RKO (cell line): ENCODE data around the gene TXNRD1.
"Not testable (repeated sequence)": the region's sequence is repeated elsewhere in the genome, so short reads cannot be mapped to it uniquely, and the experiment has no call there.

Experiments
- DNase-seq: peaks from one replicate; pipeline ENCODE4 v3.0.0-alpha.2; 2016; ENCODE audit warnings: low spot score

TXNRD1 gene

DNA sequence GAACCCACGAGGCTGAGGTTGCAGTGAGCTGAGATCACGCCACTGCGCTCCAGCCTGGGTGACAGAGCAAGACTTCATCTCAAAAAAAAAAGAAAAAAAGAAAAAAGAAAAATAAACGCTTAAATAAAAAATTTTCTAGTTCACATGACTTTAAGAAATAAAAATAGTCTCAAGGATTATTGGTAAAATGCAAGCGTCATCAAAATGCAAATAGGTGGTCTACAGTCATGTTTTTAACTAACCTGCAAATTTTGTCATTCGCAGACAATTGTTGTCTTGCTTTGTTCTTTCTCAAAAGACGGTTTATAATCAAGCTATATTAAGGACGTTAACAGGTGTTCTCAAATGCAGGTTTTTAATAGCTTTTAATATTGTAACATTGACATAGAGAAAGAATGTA, 22.4 kb downstream of the TXNRD1 start:
- no peak for DNase-seq

DNA sequence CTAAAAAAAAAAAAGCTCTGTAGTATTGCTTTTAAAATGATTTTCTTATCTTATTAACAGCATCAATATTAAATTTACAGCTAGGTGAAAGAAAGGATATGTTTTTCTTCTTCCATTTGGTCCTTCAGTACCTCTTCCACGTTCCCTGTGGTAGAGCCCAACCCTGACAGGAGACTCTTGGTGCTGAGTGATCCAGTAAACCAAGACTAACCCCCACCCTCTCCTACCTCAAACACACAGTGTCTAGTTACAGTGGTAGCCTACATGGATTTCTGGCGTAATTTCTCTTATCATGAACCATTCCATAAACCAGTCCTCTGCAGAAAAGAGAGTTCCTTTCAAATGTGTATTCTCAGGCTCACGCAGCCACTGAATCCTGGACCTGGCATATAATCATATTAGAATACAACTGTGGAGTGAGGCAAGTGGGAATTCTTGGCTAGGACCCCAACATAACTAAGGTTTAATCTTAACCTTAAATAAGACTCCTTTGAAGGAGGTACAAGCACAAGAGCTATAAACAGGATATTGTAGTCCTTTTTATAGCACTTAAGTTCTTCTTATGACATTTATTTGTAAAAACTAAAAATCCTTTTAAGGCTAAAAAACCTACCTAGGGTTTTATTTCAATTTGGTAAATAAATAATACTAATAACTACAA, 27.1 kb downstream of the TXNRD1 start:
- no peak for DNase-seq

DNA sequence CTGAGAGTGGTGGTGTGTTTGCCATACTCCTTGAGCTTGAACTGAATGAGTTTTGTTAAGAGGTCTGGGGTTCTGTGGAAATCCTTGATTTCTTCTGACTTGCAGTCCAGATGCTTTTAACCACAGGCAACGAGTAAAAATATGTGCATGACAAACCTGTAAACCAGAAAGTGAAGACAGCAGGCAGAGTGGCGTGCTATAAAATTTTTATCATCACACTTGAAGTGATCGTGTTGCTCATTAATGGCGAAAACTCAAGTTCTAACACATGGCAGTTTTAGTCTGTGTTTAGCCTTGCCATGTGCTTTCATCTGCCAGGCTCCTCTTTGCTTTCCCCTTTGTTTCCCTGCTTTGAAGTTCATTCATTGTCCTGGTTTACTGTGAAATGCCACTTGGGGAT, 28.0 kb downstream of the TXNRD1 start:
- DNase-seq = no peak

- no peak for DNase-seq
These were observed 28.4 kb downstream of the TXNRD1 start for GRCh38 chr12:104243971-104244370.

GRCh38 chr12:104247698-104248097, 32.1 kb downstream of the TXNRD1 start:
- DNase-seq = no peak

DNA sequence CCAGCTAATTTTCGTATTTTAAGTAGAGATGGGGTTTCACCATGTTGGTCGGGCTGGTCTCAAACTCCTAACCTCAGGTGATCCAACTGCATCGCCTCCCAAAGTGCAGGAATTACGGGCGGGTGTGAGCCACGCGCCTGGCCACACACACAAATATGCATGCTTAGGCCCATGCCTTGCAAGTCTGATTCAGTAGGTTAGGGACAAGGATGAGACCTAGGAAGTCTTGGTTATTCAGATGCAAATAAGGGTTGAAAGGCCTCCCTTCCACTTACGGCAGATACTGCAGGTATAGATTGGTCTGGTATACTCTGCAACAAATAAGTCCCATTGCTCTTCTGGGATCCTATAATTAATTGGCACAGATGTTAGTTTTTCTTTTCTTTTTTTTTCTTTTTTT, 32.9 kb downstream of the TXNRD1 start:
- DNase-seq = no peak

GRCh38 chr12:104249017-104249416, 33.4 kb downstream of the TXNRD1 start:
- no peak for DNase-seq

DNA sequence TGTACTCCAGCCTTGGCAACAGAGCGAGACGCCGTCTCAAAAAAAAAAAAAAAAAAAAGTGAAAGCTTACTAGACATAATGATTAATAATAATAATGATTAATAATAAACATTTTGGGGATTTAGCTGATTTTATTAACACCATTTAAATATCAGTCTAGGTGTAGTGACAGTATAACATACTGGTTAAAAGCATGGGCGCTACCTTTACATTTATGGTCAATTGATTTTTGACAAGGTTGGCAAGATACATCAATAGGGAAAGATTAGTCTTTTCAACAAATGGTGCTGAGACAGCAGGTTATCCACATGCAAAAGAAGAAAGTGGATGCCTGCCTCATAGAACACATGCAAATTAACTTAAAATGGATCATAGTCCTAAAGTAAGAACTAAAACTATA, 34.3 kb downstream of the TXNRD1 start:
- no peak for DNase-seq

GRCh38 chr12:104250366-104251125, 35.0 kb downstream of the TXNRD1 start:
- no peak for DNase-seq

DNA sequence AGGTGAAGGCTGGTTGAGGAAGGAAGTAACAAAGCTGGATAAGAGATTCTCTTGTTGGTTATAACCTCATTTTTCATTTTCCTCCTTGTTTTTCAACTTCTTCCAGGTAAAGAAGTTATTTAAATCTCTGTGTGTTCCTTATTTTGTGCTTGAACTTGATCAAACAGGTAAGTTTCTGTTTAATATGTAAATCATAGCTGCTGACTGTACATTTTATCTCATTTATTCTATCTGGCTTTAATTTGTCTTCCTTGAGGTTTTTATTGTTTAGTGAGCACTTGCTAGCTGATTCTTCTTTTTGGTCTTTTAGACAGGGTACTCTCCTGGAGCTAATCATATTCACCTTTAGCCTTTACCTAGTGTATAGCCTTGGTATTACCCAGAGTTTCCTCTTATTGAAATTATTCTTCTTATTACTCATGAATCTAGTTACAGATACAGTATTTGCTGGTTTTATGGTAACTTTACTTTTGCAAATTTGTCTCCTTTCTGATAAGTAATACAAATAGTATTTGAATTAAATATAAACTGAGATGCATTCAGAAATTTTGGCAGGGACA, 42.4 kb downstream of the TXNRD1 start:
- DNase-seq = no peak

DNA sequence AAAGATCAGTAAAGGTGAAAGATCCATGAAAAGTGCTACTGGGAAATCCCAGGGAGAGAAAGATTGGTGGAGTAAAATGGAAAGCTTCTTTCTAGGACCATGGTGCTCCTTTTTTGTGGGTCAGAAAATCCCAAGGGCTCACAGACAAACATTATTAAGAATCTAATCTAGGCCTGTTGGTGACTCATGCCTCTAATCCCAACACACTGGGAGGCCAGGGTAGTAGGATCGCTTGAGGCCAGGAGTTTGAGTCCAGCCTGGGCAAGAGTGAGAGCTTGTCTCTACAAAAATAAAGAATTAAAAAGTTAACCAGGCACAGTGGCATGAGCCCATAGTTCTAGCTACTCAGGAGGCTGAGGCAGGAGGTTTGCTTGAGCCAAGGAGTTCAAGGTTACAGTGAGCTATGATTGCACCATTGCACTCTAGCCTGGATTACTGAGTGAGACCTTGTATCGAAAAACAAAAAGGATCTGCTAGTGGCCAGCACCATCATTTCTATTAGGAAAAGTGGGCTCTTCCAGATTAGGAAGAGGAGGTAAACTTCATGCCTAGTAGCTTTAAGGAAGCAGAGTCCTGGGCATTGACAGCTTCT, 43.0 kb downstream of the TXNRD1 start:
- no peak for DNase-seq

- no peak for DNase-seq
These were observed 47.4 kb downstream of the TXNRD1 start for GRCh38 chr12:104263026-104263425.

DNA sequence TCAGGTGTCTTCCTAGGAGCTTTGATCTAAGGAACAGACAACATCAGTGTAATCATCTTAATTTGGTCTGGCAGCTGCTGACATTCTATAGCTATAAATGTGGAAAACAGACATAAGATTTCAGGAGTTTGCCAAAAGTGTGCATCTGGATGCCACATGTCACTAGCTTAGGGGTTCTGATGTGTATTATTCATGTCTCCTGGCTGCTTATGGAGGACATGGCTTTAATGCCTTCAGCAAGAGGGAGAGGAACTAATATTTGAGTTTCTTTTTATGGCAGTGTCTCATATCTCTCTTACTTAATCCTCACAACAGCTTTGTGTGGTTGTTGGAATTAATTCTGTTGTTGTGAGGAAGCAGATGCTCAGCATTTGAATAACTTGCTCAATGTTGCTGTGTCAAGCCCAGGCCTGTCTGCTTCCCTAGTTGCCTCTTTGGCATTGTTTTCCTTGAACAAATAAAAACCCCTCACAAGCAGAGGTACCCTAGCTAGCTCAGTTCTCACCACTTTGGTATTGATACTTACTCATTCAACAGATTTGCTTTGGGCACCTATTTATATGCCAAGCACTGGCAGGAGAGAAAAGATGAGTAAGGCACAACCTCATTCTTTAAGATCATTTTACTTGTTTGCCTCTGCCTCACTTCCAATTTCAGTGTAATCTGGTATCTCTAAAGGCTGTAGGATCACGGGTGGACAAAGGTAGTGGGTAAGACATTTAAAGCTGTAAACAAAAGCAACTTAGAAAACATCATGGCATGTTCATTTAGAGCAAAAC, 48.2 kb downstream of the TXNRD1 start:
- DNase-seq = no peak

DNA sequence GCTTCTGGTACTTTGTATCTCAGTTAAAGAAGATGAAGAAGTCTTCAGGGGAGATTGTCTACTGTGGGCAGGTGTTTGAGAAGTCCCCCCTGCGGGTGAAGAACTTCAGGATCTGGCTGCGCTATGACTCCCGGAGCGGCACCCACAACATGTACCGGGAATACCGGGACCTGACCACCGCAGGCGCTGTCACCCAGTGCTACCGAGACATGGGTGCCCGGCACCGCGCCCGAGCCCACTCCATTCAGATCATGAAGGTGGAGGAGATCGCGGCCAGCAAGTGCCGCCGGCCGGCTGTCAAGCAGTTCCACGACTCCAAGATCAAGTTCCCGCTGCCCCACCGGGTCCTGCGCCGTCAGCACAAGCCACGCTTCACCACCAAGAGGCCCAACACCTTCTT, 49.9 kb downstream of the TXNRD1 start:
- DNase-seq = not testable (repeated sequence)

GRCh38 chr12:104272938-104273337, 57.4 kb downstream of the TXNRD1 start:
- no peak for DNase-seq

DNA sequence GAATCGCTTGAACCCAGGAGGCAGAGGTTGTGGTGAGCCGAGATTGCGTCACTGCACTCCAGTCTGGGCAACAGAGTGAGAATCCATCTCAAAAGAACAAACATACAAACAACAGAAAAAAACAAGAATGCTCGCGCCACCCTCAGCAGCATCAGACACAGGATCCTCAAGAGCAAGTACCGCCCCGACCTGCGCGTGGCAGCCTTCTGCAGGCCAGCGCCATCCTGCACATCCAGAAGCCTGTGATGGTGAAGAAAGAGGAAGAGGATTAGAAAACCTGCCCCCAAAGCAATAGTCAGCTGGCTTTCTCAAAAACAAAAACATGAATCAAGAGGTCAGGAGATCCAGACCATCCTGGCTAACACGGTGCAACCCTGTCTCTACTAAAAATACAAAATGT, 57.9 kb downstream of the TXNRD1 start:
- DNase-seq = no peak

- DNase-seq = no peak
These were observed 59.2 kb downstream of the TXNRD1 start for GRCh38 chr12:104274811-104275210.

GRCh38 chr12:104275689-104276088, 60.1 kb downstream of the TXNRD1 start:
- no peak for DNase-seq

DNA sequence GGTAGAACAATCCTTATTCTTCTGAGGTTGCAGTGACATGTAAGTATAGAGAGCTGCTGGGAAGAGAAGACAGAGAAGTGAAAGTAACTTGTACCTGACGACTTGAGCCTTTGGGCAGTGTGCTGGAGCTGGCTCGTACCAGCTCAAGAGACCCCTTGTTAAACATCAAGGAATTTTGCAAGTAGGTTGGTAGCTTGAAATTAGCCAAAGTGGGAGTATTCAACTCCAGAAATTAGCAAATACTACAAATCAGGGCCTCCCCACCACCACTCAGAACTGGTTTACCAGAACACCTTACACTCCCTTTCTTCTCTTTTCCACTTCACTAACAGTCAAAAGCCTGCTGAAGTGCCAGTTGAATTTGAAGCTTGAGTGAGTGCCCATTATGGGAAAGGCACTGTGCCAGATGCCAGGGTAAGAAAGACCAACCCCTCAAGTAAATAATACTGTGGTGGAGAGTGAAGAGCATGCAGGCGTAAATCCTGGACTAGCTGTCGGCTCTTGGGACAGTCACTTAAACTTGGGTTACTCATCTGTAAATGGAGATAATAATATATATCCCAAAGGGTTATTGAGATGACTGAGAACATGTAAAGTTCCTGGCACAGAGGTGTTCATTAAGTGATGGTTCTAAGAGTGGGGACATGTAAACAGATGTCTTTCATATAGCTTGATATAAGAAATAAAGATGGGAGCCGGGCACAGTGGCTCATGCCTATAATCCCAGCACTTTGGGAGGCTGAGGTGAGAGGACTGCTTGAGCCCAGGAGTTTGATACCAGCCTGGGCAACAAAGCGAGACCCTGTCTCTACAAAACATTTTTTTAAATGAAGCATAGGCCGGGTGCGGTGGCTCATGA, 60.9 kb downstream of the TXNRD1 start:
- no peak for DNase-seq

- no peak for DNase-seq
These were observed 63.6 kb downstream of the TXNRD1 start for GRCh38 chr12:104279164-104279563.

DNA sequence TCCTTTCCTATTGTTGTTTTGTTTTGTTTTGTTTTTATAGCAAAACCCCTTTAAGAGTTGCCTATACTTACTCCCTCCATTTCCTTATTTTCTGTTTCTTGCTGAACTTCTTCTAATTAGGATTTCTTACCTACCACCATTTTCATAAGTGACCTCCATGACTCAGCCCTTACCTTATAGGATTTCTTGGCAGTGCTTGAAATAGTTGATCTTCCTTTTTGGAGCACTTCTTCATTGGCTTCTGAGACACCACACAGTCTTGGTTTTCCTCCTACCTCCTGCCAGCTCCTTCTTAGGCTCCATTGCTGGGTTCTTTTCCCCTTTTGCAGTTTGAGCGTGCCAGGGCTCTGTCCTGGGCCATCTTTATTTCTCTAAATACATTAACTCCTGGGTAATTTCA, 64.5 kb downstream of the TXNRD1 start:
- DNase-seq = no peak
